Glutamatergic neuron (in vitro differentiated cells): ENCODE measurements around the gene CCDC78. TPM values are rescaled to one million over a fixed set of nuclear protein-coding genes. Genes with fewer than 3 reads are reported as not detected.

Source experiments
- DNase-seq: peaks from one replicate; pipeline ENCODE4 v3.0.0; 2022
- H3K27ac Mint-ChIP-seq: one replicate; pipeline ENCODE4 v1.8.0; 2020; ENCODE audit warnings: mild to moderate bottlenecking, mixed read lengths, inconsistent platforms; ENCODE audit not compliant: unreplicated experiment
- H3K27me3 Mint-ChIP-seq: one replicate; pipeline ENCODE4 v1.8.0; 2020; ENCODE audit warnings: mild to moderate bottlenecking, moderate library complexity, mixed read lengths, inconsistent platforms; ENCODE audit not compliant: unreplicated experiment
- H3K36me3 Mint-ChIP-seq: one replicate; pipeline ENCODE4 v1.8.0; 2020; ENCODE audit warnings: mild to moderate bottlenecking, mixed read lengths, inconsistent platforms; ENCODE audit not compliant: unreplicated experiment
- H3K4me1 Mint-ChIP-seq: one replicate; pipeline ENCODE4 v1.8.0; 2020; ENCODE audit warnings: mild to moderate bottlenecking, low read depth, mixed read lengths, inconsistent platforms; ENCODE audit not compliant: unreplicated experiment
- H3K4me3 Mint-ChIP-seq: one replicate; pipeline ENCODE4 v1.8.0; 2020; ENCODE audit warnings: mild to moderate bottlenecking, mixed read lengths, inconsistent platforms; ENCODE audit not compliant: unreplicated experiment
- H3K9me3 Mint-ChIP-seq: one replicate; pipeline ENCODE4 v1.8.0; 2020; ENCODE audit warnings: mild to moderate bottlenecking, moderate library complexity, mixed read lengths, inconsistent platforms; ENCODE audit not compliant: unreplicated experiment
- long read RNA-seq: library from polyadenylated mRNA; unstranded; transcript quantifications from one replicate; pipeline ENCODE4 v2.0.0, GENCODE V29; 2020; ENCODE audit not compliant: unreplicated experiment
- total RNA-seq: library from RNA; stranded (reverse); fragmentation: NEBNext Ultra II Directional; extraction: Animal tissue kit (Norgen Biotek cat#: 25700); gene quantifications from one replicate; pipeline ENCODE4 v1.2.1, GENCODE V29; 2021; ENCODE audit not compliant: unreplicated experiment
- TF ChIP-seq, protein P1 (sequence below): fragments of 200-600 bp; sonication (generic); IDR thresholded peaks from one replicate; pipeline ENCODE4 v1.5.0; 2021; ENCODE audit not compliant: partially characterized antibody, unreplicated experiment

CCDC78 gene
- 18.9 TPM for total RNA-seq
- long read RNA-seq, partial matches to known transcripts = 0 of 1 reads
- long read RNA-seq, other reads (novel, unspliced or antisense) = 1 of 1 reads

- peaks cover 6% of the 10 kb centered on the region for H3K27me3 Mint-ChIP-seq
- H3K4me3 Mint-ChIP-seq = peak within 1 kb of the TSS; percentile 63
- no peaks in the 10 kb centered on the region for H3K4me1 Mint-ChIP-seq
- H3K36me3 Mint-ChIP-seq = no peaks in the 10 kb centered on the region
- no peak within 1 kb of the TSS for H3K27ac Mint-ChIP-seq
- TF ChIP-seq, protein P1, sequence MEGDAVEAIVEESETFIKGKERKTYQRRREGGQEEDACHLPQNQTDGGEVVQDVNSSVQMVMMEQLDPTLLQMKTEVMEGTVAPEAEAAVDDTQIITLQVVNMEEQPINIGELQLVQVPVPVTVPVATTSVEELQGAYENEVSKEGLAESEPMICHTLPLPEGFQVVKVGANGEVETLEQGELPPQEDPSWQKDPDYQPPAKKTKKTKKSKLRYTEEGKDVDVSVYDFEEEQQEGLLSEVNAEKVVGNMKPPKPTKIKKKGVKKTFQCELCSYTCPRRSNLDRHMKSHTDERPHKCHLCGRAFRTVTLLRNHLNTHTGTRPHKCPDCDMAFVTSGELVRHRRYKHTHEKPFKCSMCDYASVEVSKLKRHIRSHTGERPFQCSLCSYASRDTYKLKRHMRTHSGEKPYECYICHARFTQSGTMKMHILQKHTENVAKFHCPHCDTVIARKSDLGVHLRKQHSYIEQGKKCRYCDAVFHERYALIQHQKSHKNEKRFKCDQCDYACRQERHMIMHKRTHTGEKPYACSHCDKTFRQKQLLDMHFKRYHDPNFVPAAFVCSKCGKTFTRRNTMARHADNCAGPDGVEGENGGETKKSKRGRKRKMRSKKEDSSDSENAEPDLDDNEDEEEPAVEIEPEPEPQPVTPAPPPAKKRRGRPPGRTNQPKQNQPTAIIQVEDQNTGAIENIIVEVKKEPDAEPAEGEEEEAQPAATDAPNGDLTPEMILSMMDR = no peak
- peak; percentile 79 for DNase-seq
- H3K9me3 Mint-ChIP-seq = no peaks in the 10 kb centered on the region
Observed at GRCh38 chr16:726438-727290, at the start of gene CCDC78, which contains the start of gene HAGHL. Gene CCDC78 (minus strand): TSS chr16:726443. CDS start chr16:726367, 76 bp downstream. Gene HAGHL (plus strand): TSS chr16:727106. CDS start chr16:727510, 404 bp downstream.

GRCh38 chr16:775236-775796 is 49.1 kb upstream of the CCDC78 start:
- TF ChIP-seq, protein P1 = no peak
- no peak for DNase-seq
- Mint-ChIP-seq H3K9me3 (peaks cover 3% of the 10 kb centered on the region), H3K4me1 (no peaks in the 10 kb centered on the region), H3K4me3 (no peak overlapping the region), H3K27ac (no peak overlapping the region), H3K36me3 (no peaks in the 10 kb centered on the region), H3K27me3 (peaks cover 8% of the 10 kb centered on the region)

GRCh38 chr16:774086-775001 is 48.1 kb upstream of the CCDC78 start:
- Mint-ChIP-seq H3K4me3 (no peak overlapping the region), H3K27ac (no peak overlapping the region), H3K4me1 (no peaks in the 10 kb centered on the region), H3K27me3 (peaks cover 6% of the 10 kb centered on the region), H3K36me3 (no peaks in the 10 kb centered on the region), H3K9me3 (peaks cover 2% of the 10 kb centered on the region)
- TF ChIP-seq, protein P1 = no peak
- no peak for DNase-seq

- TF ChIP-seq, protein P1 = no peak
- peaks cover 6% of the 10 kb centered on the region for H3K27me3 Mint-ChIP-seq
- no peak overlapping the region for H3K27ac Mint-ChIP-seq
- no peak overlapping the region for H3K4me3 Mint-ChIP-seq
- H3K36me3 Mint-ChIP-seq = no peaks in the 10 kb centered on the region
- no peak for DNase-seq
- H3K9me3 Mint-ChIP-seq = peaks cover 2% of the 10 kb centered on the region
- H3K4me1 Mint-ChIP-seq = no peaks in the 10 kb centered on the region
Observed at GRCh38 chr16:772959-773358, 46.7 kb upstream of the CCDC78 start.
